IMR-90 (cell line): ENCODE data around the gene COL5A1. TPM values are rescaled to one million over a fixed set of nuclear protein-coding genes. Genes with fewer than 3 reads are reported as not detected.

ENCODE experiments used
- ATAC-seq: fragments of 200-7000 bp; cut with Tn5 transposase; 2 replicates; pipeline ENCODE4 v1.9.1; 2020; ENCODE audit warnings: low read depth, mild to moderate bottlenecking, moderate library complexity
- BruUV-seq: library from RNA; stranded (reverse); fragments of 400-500 nt; replicated peaks from 2 replicates; lab custom pipeline; 2021; lab: Mats Ljungman, UMichigan
- CTCF ChIA-PET: fragments of 300-600 bp; formaldehyde crosslinking; extraction: SDS; loops from one replicate; lab custom pipeline; 2021; ENCODE audit warnings: antibody characterized with exemption; lab: Yijun Ruan, JAX
- POLR2A ChIA-PET: fragments of 300-600 bp; sonication (Branson Sonifier 250); formaldehyde crosslinking; loops from one replicate; lab custom pipeline; 2022; ENCODE audit warnings: antibody characterized with exemption; ENCODE audit not compliant: unreplicated experiment; lab: Charles Lee
- DNase-seq: peaks from one replicate; pipeline ENCODE4 v3.0.0; 2013
- H2AFZ ChIP-seq: replicated peaks from 2 replicates; pipeline ENCODE3; 2013; ENCODE audit warnings: low read length, mild to moderate bottlenecking; ENCODE audit not compliant: poor library complexity
- H2AK5ac ChIP-seq: 2 replicates; pipeline ENCODE4 v1.6.1; 2013; ENCODE audit warnings: low read depth, low read length, inconsistent platforms
- H2AK9ac ChIP-seq: replicated peaks from 2 replicates; pipeline ENCODE3; 2013; ENCODE audit warnings: mild to moderate bottlenecking, low read depth, low read length, moderate library complexity; ENCODE audit not compliant: poor library complexity
- H2BK120ac ChIP-seq: 2 replicates; pipeline ENCODE4 v1.6.1; 2013; ENCODE audit warnings: low read depth, low read length, inconsistent platforms
- H2BK15ac ChIP-seq: 3 replicates; pipeline ENCODE4 v1.6.1; 2013; ENCODE audit warnings: low read depth, low read length, inconsistent platforms
- H2BK20ac ChIP-seq: 2 replicates; pipeline ENCODE4 v1.6.1; 2013; ENCODE audit warnings: low read depth, mild to moderate bottlenecking, inconsistent platforms, low read length, moderate library complexity
- H2BK5ac ChIP-seq: 2 replicates; pipeline ENCODE4 v1.6.1; 2013; ENCODE audit warnings: mild to moderate bottlenecking, low read depth, low read length, inconsistent platforms; ENCODE audit not compliant: poor library complexity, severe bottlenecking
- H3K14ac ChIP-seq: replicated peaks from 2 replicates; pipeline ENCODE4 v1.6.1; 2013; ENCODE audit warnings: low read depth, low read length, inconsistent platforms
- H3K18ac ChIP-seq: 2 replicates; pipeline ENCODE4 v1.6.1; 2013; ENCODE audit warnings: low read depth, low read length, control low read depth
- H3K23ac ChIP-seq: 2 replicates; pipeline ENCODE4 v1.6.1; 2013; ENCODE audit warnings: low read depth, low read length, inconsistent platforms
- H3K27ac ChIP-seq: 2 replicates; pipeline ENCODE4 v1.5.1; 2013; ENCODE audit warnings: mild to moderate bottlenecking, control low read depth, low read length; ENCODE audit not compliant: insufficient read depth
- H3K27me3 ChIP-seq: 2 replicates; pipeline ENCODE4 v1.6.1; 2013; ENCODE audit warnings: low read length; ENCODE audit not compliant: control insufficient read depth, insufficient read depth
- H3K36me3 ChIP-seq: 2 replicates; pipeline ENCODE4 v1.6.1; 2013; ENCODE audit warnings: low read length, mixed read lengths; ENCODE audit not compliant: control insufficient read depth, insufficient read depth
- H3K4ac ChIP-seq: 2 replicates; pipeline ENCODE4 v1.6.1; 2013; ENCODE audit warnings: low read depth, low read length, inconsistent platforms
- H3K4me1 ChIP-seq: 2 replicates; pipeline ENCODE4 v1.6.1; 2013; ENCODE audit warnings: low read length, mixed read lengths; ENCODE audit not compliant: control insufficient read depth, insufficient read depth
- H3K4me2 ChIP-seq: 2 replicates; pipeline ENCODE4 v1.6.1; 2013; ENCODE audit warnings: low read depth, mild to moderate bottlenecking, control low read depth, low read length, moderate library complexity
- H3K4me3 ChIP-seq: 2 replicates; pipeline ENCODE4 v1.5.1; 2013; ENCODE audit warnings: low read depth, mild to moderate bottlenecking, control low read depth, low read length, moderate library complexity; ENCODE audit not compliant: insufficient read depth
- H3K56ac ChIP-seq: 2 replicates; pipeline ENCODE4 v1.6.1; 2013; ENCODE audit warnings: low read length, inconsistent platforms; ENCODE audit not compliant: insufficient read depth; ENCODE audit errors: extremely low read depth
- H3K79me1 ChIP-seq, 2 experiments: 2 replicates each; pipeline ENCODE4 v1.6.1; 2013; ENCODE audit warnings: low read length in 2 of 2, inconsistent platforms in 1 of 2, low read depth in 1 of 2
- H3K9ac ChIP-seq: 2 replicates; pipeline ENCODE4 v1.6.1; 2013; ENCODE audit warnings: low read depth, low read length, control low read depth
- H3K9me1 ChIP-seq: 2 replicates; pipeline ENCODE4 v1.6.1; 2013; ENCODE audit warnings: low read length, inconsistent platforms; ENCODE audit not compliant: insufficient read depth
- H3K9me3 ChIP-seq: 2 replicates; pipeline ENCODE4 v1.6.1; 2013; ENCODE audit warnings: low read length; ENCODE audit not compliant: control insufficient read depth, insufficient read depth
- H4K20me1 ChIP-seq: 2 replicates; pipeline ENCODE4 v1.6.1; 2013; ENCODE audit warnings: low read length, inconsistent platforms; ENCODE audit not compliant: insufficient read depth
- H4K5ac ChIP-seq: 2 replicates; pipeline ENCODE4 v1.6.1; 2013; ENCODE audit warnings: mild to moderate bottlenecking, low read depth, low read length, control low read depth
- H4K8ac ChIP-seq, 2 experiments: 2 replicates each; pipeline ENCODE4 v1.6.1; 2013; ENCODE audit warnings: low read depth in 2 of 2, low read length in 2 of 2, control low read depth in 1 of 2, inconsistent platforms in 1 of 2
- H4K91ac ChIP-seq: 2 replicates; pipeline ENCODE4 v1.6.1; 2013; ENCODE audit warnings: low read depth, low read length, inconsistent platforms; ENCODE audit not compliant: insufficient read depth
- MAFK ChIP-seq: IDR thresholded peaks from 2 replicates; pipeline ENCODE4 v1.6.1; 2012; ENCODE audit warnings: low read depth, low read length, improper control_type of control experiment
- MAZ ChIP-seq: IDR thresholded peaks from 2 replicates; pipeline ENCODE4 v1.6.1; 2012; ENCODE audit warnings: low read depth, mild to moderate bottlenecking, low read length, improper control_type of control experiment, moderate library complexity, borderline replicate concordance
- WGBS, 2 experiments: methylation state at CpG; one replicate each; pipeline versions ENCODE4 v1.1.5 to v1.1.7; 2013; ENCODE audit warnings: missing lambda C conversion rate in 2 of 2; ENCODE audit not compliant: insufficient read length in 1 of 2; ENCODE audit errors: extremely low coverage in 2 of 2; 5-methylcytosine and 5-hydroxymethylcytosine counted together
- dilution Hi-C: fragments of 300-500 bp; cut with HindIII; formaldehyde crosslinking; loops from one replicate; pipeline ENCODE4 v1.14.3; 2018; ENCODE audit warnings: low sequenced_read_pairs; ENCODE audit not compliant: unreplicated experiment
- in situ Hi-C: fragments of 300-500 bp; cut with MboI; formaldehyde crosslinking; loops from 3 replicates; pipeline ENCODE4 v1.14.3; 2019; ENCODE audit warnings: low sequenced_read_pairs, inconsistent platforms, mixed read lengths
- intact Hi-C: fragments of 100-400 bp; cut with micrococcal nuclease; formaldehyde crosslinking; loops from 2 replicates; pipeline ENCODE4 v1.10.0; 2022
- polyA plus RNA-seq, 3 experiments: library from polyadenylated mRNA; depleted of rRNA; stranded (reverse); fragments of >200 nt; gene quantifications; 2 replicates each; pipeline ENCODE4 v1.2.3, GENCODE V29; 2012; ENCODE audit warnings: low replicate concordance in 1 of 3
- total RNA-seq: library from RNA; depleted of rRNA; stranded (reverse); fragments of >200 nt; gene quantifications from 2 replicates; pipeline ENCODE4 v1.2.3, GENCODE V29; 2012

Gene COL5A1
- total and polyA plus RNA-seq, 2 of the 4 experiments (the other 2 are of a cell fraction) = 19.2 to 173 TPM

DNA sequence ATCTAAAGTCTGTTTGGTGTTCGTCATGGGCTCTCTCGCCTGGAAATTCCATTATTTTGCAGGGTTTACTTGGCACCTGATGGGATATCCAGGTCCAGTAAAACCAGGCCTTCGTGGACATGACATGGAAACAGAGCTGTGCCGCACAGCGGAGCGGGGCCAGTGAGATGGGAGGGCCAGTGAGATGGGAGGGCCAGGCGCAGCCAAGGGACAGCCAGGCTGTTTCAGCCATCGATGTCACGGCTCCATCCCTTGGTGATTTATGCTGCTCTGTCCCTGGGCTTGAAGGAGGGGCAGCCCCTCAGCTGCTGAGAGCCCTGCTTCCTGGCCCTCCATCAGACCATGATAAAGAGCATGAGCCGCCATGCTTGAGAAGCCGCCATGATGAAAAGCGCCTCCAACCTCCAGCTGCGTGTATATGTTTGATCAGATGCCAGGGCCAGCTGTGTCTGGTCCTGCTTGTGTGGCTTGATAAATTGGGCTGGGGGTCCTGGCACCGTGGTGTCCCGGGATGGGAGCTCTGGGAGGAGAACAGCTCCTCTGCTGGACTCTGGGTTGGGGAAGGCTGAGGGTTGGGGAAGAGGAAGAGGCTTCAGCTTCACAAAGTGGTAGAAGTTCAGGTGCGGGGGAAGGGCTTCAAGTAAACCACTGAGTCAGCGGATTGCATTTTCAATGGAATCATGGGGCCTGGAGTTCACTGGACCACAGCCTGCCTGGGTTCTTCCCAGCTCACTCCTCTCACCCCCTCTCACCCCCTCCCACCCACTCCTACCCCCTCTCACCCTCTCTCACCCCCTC lies 6.1 kb upstream of the COL5A1 start:
- H2BK15ac ChIP-seq = no peak overlapping the region
- no peak overlapping the region for H3K18ac ChIP-seq
- no peak overlapping the region for H3K4me3 ChIP-seq
- H3K4me2 ChIP-seq = no peak overlapping the region
- no peak overlapping the region for H2AFZ ChIP-seq
- H3K27ac ChIP-seq = no peak overlapping the region
- no peak overlapping the region for H2BK20ac ChIP-seq
- ChIA-PET POLR2A (no interaction called here), CTCF (no interaction called here)
- dilution Hi-C loops = no loop called here
- BruUV-seq = no TSS peak
- no peak overlapping the region for H3K4ac ChIP-seq
- no peak overlapping the region for H4K8ac ChIP-seq
- H3K36me3 ChIP-seq = no peaks in the 10 kb centered on the region
- WGBS, 2 experiments = 72% methylated on average over 12 of the region's 17 CpGs; no CpG with 5 or more reads in 1 of the 2 experiments
- H4K91ac ChIP-seq = no peak overlapping the region
- no peaks in the 10 kb centered on the region for H3K9me3 ChIP-seq
- ATAC-seq = no peak
- no peak overlapping the region for H3K9ac ChIP-seq
- no peak overlapping the region for H3K23ac ChIP-seq
- no peak overlapping the region for H2BK5ac ChIP-seq
- peaks cover 0 to 5% of the 10 kb centered on the region in 2 experiments; a peak in 1 of 4 replicates for H3K79me1 ChIP-seq
- no peaks in the 10 kb centered on the region for H3K27me3 ChIP-seq
- intact Hi-C loops = no loop called here
- no peaks in the 10 kb centered on the region for H4K20me1 ChIP-seq
- H2AK9ac ChIP-seq = no peak overlapping the region
- peaks cover 5% of the 10 kb centered on the region; the same call in 1 of the 2 replicates for H3K4me1 ChIP-seq
- in situ Hi-C loops = no loop called here
- no peak for DNase-seq
- no peak overlapping the region for H4K5ac ChIP-seq
- TF ChIP-seq MAFK (peak; percentile 86), MAZ (no peak)
- peaks cover 5% of the 10 kb centered on the region; the same call in 1 of the 2 replicates for H3K9me1 ChIP-seq
- H2BK120ac ChIP-seq = no peak overlapping the region
- 0 out of 2 replicates have a peak overlapping the region, but pooled peaks have one; percentile 28 for H2AK5ac ChIP-seq
- H3K56ac ChIP-seq = no peak overlapping the region
- H3K14ac ChIP-seq = no peak overlapping the region; the same call in 1 of the 2 replicates
